Prostate gland (tissue), 2 donors: ENCODE data around the gene POLG. TPM values are rescaled to one million over a fixed set of nuclear protein-coding genes. Genes with fewer than 3 reads are reported as not detected.

Experiments
- DNase-seq: peaks from one replicate; pipeline ENCODE4 v3.0.0-alpha.2; 2019; ENCODE audit warnings: low spot score
- H3K27ac ChIP-seq, 2 donors: fragments of 200-600 bp; sonication (generic); 2 replicates each; pipeline ENCODE4 v1.5.1; 2017 to 2019
- H3K27me3 ChIP-seq: fragments of 200-600 bp; sonication (generic); replicated peaks from 2 replicates; pipeline ENCODE4 v1.5.1; 2019; ENCODE audit not compliant: insufficient read depth
- H3K36me3 ChIP-seq, 2 donors: fragments of 200-600 bp; sonication (generic); 1 replicate in 1 of 2; 2 replicates in 1 of 2; pipeline versions ENCODE4 v1.5.1 to v1.8.1; 2017 to 2019
- H3K4me1 ChIP-seq: fragments of 200-600 bp; sonication (generic); replicated peaks from 2 replicates; pipeline ENCODE4 v1.5.1; 2019
- H3K4me3 ChIP-seq, 2 donors: fragments of 200-600 bp; sonication (generic); 2 replicates each; pipeline ENCODE4 v1.5.1; 2017 to 2019
- H3K9me3 ChIP-seq: fragments of 200-600 bp; sonication (generic); 2 replicates; pipeline ENCODE4 v1.5.1; 2017
- POLR2A ChIP-seq: fragments of 450-650 bp; IDR thresholded peaks from one replicate; pipeline ENCODE4 v1.6.1; 2016; ENCODE audit warnings: antibody characterized with exemption, mild to moderate bottlenecking
- POLR2AphosphoS5 ChIP-seq: sonication (generic); formaldehyde crosslinking; IDR thresholded peaks from one replicate; pipeline ENCODE4 v1.6.1; 2017; ENCODE audit warnings: antibody characterized with exemption
- WGBS: methylation state at CpG from one replicate; pipeline ENCODE4 v1.1.5; 2018; 5-methylcytosine and 5-hydroxymethylcytosine counted together
- intact Hi-C: fragments of 100-400 bp; cut with DNase I; formaldehyde crosslinking; loops from one replicate; pipeline ENCODE4 v1.14.2; 2022
- total RNA-seq, 2 donors: library from RNA; depleted of rRNA; stranded (reverse); fragments of >200 nt; gene quantifications; one replicate each; pipeline ENCODE4 v1.1.0, GENCODE V29; 2016
- TF ChIP-seq, protein P1 (sequence below), 4 experiments: fragments of 200-600 bp in 2 of 4; fragments of 450-650 bp in 2 of 4; sonication (generic) in 2 of 4; IDR thresholded peaks; 1 replicate in 3 of 4; 2 replicates in 1 of 4; pipeline ENCODE4 v1.5.1; 2016 to 2019; ENCODE audit warnings: antibody characterized with exemption in 4 of 4, mild to moderate bottlenecking in 2 of 4, moderate library complexity in 2 of 4

POLG gene
- total RNA-seq, 2 donors from 2014 or later = 54.3 to 92.0 TPM

DNA sequence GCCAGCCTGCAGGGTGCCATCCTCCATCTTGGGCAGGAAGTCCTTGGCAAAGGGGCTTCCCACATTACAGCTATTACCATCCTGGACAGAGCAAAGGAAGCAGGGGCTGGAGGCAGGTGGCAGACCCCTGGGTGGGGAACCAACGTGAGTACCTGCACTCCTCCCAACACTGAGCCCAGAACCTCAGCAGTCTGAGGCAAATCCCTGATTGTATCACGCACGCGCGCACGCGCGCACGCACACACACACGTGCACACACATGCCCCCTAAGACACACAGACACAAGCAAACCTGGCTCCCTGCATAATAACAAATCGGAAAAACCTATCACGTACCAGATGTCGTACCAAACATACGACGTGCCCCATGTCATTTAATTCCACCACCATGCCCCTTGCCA, 11.8 kb downstream of the POLG start:
- WGBS = 91% methylated on average over 15 of the region's 15 CpGs
- no peaks in the 10 kb centered on the region for H3K4me1 ChIP-seq
- no peak overlapping the region for H3K27ac ChIP-seq
- no peaks in the 10 kb centered on the region for H3K9me3 ChIP-seq
- no peak for TF ChIP-seq POLR2A
- TF ChIP-seq, protein P1, sequence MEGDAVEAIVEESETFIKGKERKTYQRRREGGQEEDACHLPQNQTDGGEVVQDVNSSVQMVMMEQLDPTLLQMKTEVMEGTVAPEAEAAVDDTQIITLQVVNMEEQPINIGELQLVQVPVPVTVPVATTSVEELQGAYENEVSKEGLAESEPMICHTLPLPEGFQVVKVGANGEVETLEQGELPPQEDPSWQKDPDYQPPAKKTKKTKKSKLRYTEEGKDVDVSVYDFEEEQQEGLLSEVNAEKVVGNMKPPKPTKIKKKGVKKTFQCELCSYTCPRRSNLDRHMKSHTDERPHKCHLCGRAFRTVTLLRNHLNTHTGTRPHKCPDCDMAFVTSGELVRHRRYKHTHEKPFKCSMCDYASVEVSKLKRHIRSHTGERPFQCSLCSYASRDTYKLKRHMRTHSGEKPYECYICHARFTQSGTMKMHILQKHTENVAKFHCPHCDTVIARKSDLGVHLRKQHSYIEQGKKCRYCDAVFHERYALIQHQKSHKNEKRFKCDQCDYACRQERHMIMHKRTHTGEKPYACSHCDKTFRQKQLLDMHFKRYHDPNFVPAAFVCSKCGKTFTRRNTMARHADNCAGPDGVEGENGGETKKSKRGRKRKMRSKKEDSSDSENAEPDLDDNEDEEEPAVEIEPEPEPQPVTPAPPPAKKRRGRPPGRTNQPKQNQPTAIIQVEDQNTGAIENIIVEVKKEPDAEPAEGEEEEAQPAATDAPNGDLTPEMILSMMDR (IDR thresholded peaks at IDR 0.05) = no peak
- TF ChIP-seq POLR2AphosphoS5 = no peak
- no peak overlapping the region for H3K4me3 ChIP-seq
- H3K27me3 ChIP-seq = no peaks in the 10 kb centered on the region
- intact Hi-C loops = loop anchor here (10.0 kb wide), 1 partner anchor 428 kb away; the partner anchor contains the start of gene HAPLN3
- H3K36me3 ChIP-seq = peaks cover 22 to 48% of the 10 kb centered on the region in 2 donors
- DNase-seq = no peak

- H3K4me3 ChIP-seq = no peak overlapping the region
- H3K9me3 ChIP-seq = no peaks in the 10 kb centered on the region
- no peak for DNase-seq
- H3K27ac ChIP-seq = no peak overlapping the region
- no peaks in the 10 kb centered on the region for H3K4me1 ChIP-seq
- H3K36me3 ChIP-seq = peaks cover 22 to 55% of the 10 kb centered on the region in 2 donors
- 91% methylated on average over 16 of the region's 17 CpGs for WGBS
- H3K27me3 ChIP-seq = no peaks in the 10 kb centered on the region
- TF ChIP-seq, protein P1 (IDR thresholded peaks at IDR 0.05) = no peak
- TF ChIP-seq POLR2A (no peak), POLR2AphosphoS5 (no peak)
- intact Hi-C loops = loop anchor here (10.0 kb wide), 1 partner anchor 427 kb away; the partner anchor contains the start of gene HAPLN3
Observed at GRCh38 chr15:89321521-89322410, 12.9 kb downstream of the POLG start.

DNA sequence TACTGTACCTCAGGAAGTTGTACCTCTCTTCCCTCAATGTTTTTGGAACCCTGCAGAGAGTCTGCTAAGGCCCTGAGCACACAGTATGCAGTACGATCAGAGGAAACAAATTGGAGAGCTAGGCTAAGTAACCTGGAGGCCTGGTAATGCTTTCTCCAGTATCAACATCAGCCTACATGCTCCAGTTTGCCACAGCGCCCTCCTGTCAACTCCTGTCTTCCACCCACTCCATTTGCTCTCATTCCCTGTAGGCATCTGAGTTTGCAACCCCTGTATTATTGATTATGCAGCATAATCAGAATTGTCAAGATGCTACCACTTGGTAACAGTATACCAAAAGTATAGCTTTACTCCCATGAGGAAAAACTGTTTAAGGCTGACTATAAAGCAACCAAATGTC, 14.4 kb downstream of the POLG start:
- no peak for DNase-seq
- TF ChIP-seq, protein P1 (IDR thresholded peaks at IDR 0.05) = no peak
- no peak for TF ChIP-seq POLR2AphosphoS5
- no peak for TF ChIP-seq POLR2A
- H3K36me3 ChIP-seq = peaks cover 19 to 48% of the 10 kb centered on the region in 2 donors
- H3K4me1 ChIP-seq = no peaks in the 10 kb centered on the region
- H3K4me3 ChIP-seq = no peak overlapping the region
- H3K27me3 ChIP-seq = no peaks in the 10 kb centered on the region
- no peak overlapping the region for H3K27ac ChIP-seq
- intact Hi-C loops = loop anchor here (10.0 kb wide), 1 partner anchor 425 kb away; the partner anchor contains the start of gene HAPLN3
- no peaks in the 10 kb centered on the region for H3K9me3 ChIP-seq
- 89% methylated on average over 2 of the region's 2 CpGs for WGBS

GRCh38 chr15:89319678-89320077, 14.9 kb downstream of the POLG start:
- H3K4me1 ChIP-seq = no peaks in the 10 kb centered on the region
- DNase-seq = no peak
- no peak overlapping the region for H3K27ac ChIP-seq
- intact Hi-C loops = loop anchor here (10.0 kb wide), 1 partner anchor 425 kb away; the partner anchor contains the start of gene HAPLN3
- no peaks in the 10 kb centered on the region for H3K9me3 ChIP-seq
- H3K4me3 ChIP-seq = no peak overlapping the region
- whole genome bisulfite sequencing = 91% methylated on average over 9 of the region's 9 CpGs
- H3K27me3 ChIP-seq = no peaks in the 10 kb centered on the region
- H3K36me3 ChIP-seq = peaks cover 19 to 48% of the 10 kb centered on the region in 2 donors
- no peak for TF ChIP-seq POLR2A
- no peak for TF ChIP-seq POLR2AphosphoS5
- TF ChIP-seq, protein P1 (IDR thresholded peaks at IDR 0.05) = no peak
